NCI-H446 treated with DMSO at 0.1 percent for 48 hours (cell line): ENCODE measurements around the gene SUSD5.
"Not testable (repeated sequence)": the region's sequence is repeated elsewhere in the genome, so short reads cannot be mapped to it uniquely, and the experiment has no call there.

Experiments used
- DNase-seq: peaks from one replicate; lab custom pipeline; 2025; lab: John Stamatoyannopoulos, UW

SUSD5 gene

GRCh38 chr3:33194303-33194702, 24.3 kb downstream of the SUSD5 start:
- DNase-seq, result no peak

- no peak for DNase-seq
These were observed 31.3 kb downstream of the SUSD5 start for GRCh38 chr3:33187368-33187634.

- DNase-seq, result no peak
These were observed 31.9 kb downstream of the SUSD5 start for GRCh38 chr3:33186524-33187367.

- DNase-seq, result no peak
These were observed 33.7 kb downstream of the SUSD5 start for GRCh38 chr3:33184863-33185262.

- DNase-seq, result not testable (repeated sequence)
These were observed 37.0 kb downstream of the SUSD5 start for GRCh38 chr3:33181641-33182040.

- no peak for DNase-seq
These were observed 37.4 kb downstream of the SUSD5 start for GRCh38 chr3:33181229-33181628.

GRCh38 chr3:33179132-33179531, 39.5 kb downstream of the SUSD5 start:
- no peak for DNase-seq

GRCh38 chr3:33174711-33175414, 43.7 kb downstream of the SUSD5 start:
- DNase-seq, result no peak

GRCh38 chr3:33174095-33174494, 44.5 kb downstream of the SUSD5 start:
- DNase-seq, result no peak

GRCh38 chr3:33173672-33174071, 44.9 kb downstream of the SUSD5 start:
- DNase-seq, result no peak

- no peak for DNase-seq
These were observed 45.5 kb downstream of the SUSD5 start for GRCh38 chr3:33173103-33173502.

GRCh38 chr3:33171580-33171979, 47.0 kb downstream of the SUSD5 start:
- DNase-seq, result no peak

GRCh38 chr3:33170531-33170930, 48.1 kb downstream of the SUSD5 start:
- DNase-seq, result no peak

GRCh38 chr3:33167716-33168336, 50.8 kb downstream of the SUSD5 start:
- DNase-seq, result no peak

GRCh38 chr3:33167284-33167683, 51.3 kb downstream of the SUSD5 start:
- no peak for DNase-seq

- no peak for DNase-seq
These were observed 52.5 kb downstream of the SUSD5 start for GRCh38 chr3:33166095-33166494.

- no peak for DNase-seq
These were observed 53.2 kb downstream of the SUSD5 start for GRCh38 chr3:33165372-33165771.

- not testable (repeated sequence) for DNase-seq
These were observed 56.0 kb downstream of the SUSD5 start for GRCh38 chr3:33162621-33163020.

GRCh38 chr3:33159981-33160380, 58.6 kb downstream of the SUSD5 start:
- DNase-seq, result no peak

GRCh38 chr3:33159234-33159633, 59.4 kb downstream of the SUSD5 start:
- DNase-seq, result no peak

- DNase-seq, result no peak
These were observed 63.3 kb downstream of the SUSD5 start for GRCh38 chr3:33155301-33155700.

GRCh38 chr3:33153782-33154181, 64.8 kb downstream of the SUSD5 start:
- DNase-seq, result no peak
